ENCODE results near the gene CAMKK1.
"Not testable (repeated sequence)": the region's sequence is repeated elsewhere in the genome, so short reads cannot be mapped to it uniquely, and the experiment has no call there.

The CAMKK1 gene

GRCh38 chr17:3879186-3879585 is 13.7 kb downstream of the CAMKK1 start:
- no peak for DNase-seq (ENCODE audit: low read depth)

DNA sequence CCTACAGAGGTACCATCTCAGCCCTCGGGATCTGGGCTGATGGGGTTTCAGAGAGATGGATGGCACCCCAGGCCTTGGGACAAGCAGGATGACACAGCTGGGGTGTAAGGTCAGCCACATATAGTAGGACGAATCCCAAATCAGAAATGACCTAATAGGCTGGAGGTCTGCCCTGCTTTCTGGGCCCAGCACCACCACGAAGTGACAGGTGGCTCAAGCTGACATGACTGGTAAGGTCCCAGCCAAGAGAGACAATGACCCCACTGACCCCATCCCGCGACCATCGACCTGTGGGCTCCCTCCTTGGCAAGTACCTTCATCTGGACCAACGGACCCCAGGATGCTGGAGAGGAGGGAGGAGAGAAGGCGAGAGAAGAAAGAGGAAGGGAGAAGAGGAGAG is 15.6 kb downstream of the CAMKK1 start:
- no peak for DNase-seq (ENCODE audit: low read depth)

DNA sequence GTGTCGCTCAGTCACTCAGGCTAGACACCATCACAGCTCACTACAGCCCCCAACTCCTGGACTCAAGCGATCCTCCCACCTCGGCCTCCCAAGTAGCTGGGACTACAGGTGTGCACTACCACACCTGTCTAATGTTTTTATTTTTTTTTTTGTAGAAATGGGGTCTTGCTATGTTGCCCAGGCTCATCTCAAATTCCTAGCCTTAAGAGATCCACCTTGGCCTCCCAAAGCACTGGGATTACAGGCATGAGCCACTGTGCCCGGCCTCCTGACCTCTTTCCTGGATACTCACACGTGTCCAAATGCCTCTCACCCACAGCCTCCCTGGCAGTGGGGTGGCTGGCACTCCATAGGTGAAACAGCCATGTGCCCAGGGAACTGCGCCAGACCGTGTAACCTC is 17.5 kb downstream of the CAMKK1 start:
- no peak for DNase-seq (ENCODE audit: low read depth)

- no peak for DNase-seq (ENCODE audit: low read depth)
These were observed 19.0 kb downstream of the CAMKK1 start for GRCh38 chr17:3873862-3874261.

GRCh38 chr17:3870871-3871306 is 22.0 kb downstream of the CAMKK1 start:
- DNase-seq (ENCODE audit: low read depth), result no peak

DNA sequence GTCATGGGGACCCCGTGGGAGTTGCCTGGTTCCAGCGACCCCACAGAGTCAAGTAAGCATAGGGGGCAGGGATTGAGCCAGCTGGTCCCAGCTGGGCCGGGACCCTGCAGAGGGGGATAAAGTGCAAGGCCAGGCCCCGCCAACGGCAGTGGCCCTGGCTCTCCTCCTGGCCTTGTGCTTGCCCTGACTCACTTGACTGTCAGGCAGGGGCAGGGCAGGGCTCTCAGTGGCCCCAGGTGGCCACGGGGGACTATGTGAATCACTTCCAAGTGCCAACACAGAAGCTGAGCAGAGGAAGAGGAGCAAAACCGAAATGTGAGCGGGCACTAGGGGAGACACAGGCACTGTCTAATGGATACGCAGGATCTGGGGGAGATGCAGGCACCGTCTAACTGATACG is 25.2 kb downstream of the CAMKK1 start:
- DNase-seq (ENCODE audit: low read depth), result no peak

DNA sequence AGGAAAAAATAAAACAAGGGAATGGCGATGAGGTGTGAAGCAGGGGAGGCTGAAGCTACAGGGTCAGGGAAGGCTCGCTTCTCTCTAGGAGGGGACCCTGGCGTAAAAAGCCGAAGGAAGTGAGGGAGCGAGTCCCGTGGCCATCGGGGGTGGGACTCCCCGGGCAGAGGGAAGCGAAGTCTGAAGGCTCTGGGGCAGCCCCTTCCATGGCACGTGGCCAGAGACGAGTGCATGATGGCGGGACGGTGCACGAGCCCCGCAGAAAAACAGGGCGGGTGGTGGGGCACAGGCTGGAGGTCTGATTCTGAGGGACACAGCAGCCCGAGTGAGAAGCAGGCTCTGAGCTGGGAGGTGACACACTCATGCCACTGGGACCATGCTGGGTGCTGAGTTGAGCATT is 25.7 kb downstream of the CAMKK1 start:
- DNase-seq (ENCODE audit: low read depth), result no peak

DNA sequence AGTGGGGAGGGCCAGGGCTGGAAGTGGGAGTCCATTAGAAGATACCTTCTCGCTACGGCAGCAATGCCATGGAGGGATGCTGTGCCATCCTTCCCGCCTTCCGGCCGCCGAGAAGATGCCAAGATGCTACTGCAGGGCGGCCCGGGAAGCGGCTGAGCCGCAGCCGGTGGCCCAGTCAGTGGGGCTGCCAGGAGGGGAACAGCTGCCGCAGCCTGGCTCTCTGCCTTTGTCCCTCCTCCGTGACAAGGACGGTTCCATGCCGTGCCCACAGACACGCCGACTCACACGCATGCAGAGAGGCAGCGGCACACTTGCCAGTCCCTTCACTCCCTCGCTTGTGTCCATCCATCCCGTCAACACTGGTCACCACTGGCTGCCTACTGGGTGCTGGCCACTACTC is 26.6 kb downstream of the CAMKK1 start:
- no peak for DNase-seq (ENCODE audit: low read depth)

GRCh38 chr17:3865176-3865575 is 27.7 kb downstream of the CAMKK1 start:
- no peak for DNase-seq (ENCODE audit: low read depth)

GRCh38 chr17:3864534-3864933 is 28.3 kb downstream of the CAMKK1 start:
- no peak for DNase-seq (ENCODE audit: low read depth)

- no peak for DNase-seq (ENCODE audit: low read depth)
These were observed 30.8 kb downstream of the CAMKK1 start for GRCh38 chr17:3861761-3862681.

- no peak for DNase-seq (ENCODE audit: low read depth)
These were observed 31.7 kb downstream of the CAMKK1 start for GRCh38 chr17:3860939-3861700.

- DNase-seq (ENCODE audit: low read depth), result no peak
These were observed 32.9 kb downstream of the CAMKK1 start for GRCh38 chr17:3859940-3860339.

DNA sequence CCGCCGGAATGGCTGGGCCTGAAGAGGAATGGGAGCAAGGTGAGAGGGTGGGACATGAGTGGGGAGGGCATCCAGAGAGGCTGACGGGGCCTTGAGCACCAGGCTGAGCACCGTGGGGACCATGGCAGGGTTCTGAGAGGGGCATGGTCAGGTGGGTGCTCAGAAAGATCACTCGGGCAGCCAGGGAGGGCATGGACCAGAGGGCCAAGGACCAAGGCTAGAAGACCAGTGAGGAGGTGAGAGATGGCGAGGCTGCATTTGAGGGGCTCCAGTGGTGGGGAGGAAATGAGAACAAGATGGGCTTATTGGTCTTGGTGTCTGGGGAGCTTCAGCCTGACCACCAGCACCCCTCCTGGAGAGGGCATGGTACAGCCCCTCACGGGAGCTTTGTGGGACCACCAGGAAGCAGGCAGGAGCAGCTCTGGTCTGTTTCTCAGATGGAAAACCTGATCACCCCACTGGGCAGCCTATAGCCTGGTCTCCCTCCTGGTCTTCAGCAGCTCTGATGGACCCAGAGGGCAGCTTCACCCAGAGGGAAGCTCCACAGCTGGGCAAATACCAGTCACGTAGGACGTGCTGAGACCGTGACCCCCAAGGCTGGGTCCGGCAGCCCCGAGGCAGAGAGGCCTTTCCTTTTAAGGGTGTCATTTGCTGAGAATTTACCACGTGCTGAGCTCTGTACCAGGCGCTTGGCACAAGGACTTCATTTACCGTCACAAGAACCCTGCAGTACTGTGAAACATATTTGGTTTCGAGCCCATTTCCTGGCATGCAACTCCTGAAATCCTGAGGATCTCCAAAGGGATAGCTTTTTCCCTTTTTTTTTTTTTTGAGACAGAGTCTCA is 35.4 kb downstream of the CAMKK1 start:
- DNase-seq (ENCODE audit: low read depth), result no peak

GRCh38 chr17:3854204-3854603 is 38.6 kb downstream of the CAMKK1 start:
- not testable (repeated sequence) for DNase-seq (ENCODE audit: low read depth)

DNA sequence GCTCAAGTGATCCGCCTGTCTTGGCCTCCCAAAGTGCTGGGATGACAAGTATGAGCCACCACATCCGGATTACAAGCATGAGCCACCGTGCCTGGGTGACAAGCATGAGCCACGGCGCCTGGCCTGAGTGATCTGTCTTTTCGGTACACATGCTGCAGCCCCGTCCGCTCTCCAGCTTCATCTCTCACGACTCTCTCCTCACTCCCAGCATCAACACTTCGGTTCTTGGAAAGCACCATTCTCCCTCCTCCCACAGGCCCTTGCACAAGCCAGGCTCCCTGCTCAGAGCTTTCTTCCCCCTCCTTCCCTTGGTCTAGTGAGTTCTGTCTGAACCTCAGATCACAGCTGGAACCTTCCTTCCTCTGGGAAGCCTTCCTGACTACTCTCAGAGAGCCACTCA is 40.3 kb downstream of the CAMKK1 start:
- DNase-seq (ENCODE audit: low read depth), result no peak

DNA sequence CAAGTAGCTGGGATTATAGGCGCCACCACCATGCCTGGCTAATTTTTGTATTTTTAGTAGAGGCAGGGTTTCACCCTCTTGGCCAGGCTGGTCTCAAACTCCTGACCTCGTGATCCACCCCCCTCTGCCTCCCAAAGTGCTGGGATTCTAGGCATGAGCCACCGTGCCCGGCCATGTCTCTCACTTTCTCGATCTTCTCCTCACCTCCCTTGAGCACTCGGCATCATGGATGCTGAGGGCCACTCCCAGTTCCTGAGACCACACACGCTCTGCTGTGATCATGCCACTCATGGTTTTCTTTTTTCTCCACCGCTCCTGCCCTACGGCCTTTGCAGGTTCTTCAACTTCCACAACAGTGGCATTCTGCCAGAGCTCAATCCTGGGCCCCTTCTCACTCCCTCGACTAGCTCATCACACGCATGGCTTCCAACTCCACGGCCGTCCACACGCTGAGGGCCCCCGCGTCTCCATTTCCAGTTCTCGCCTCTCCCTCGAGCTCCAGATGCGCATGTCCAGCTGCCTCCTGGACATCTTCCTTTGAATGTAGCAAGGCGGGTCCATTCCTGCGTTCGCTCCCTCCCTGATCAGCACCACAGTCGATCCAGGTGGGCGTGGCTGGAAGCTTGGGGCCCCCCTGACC is 41.3 kb downstream of the CAMKK1 start:
- no peak for DNase-seq (ENCODE audit: low read depth)

- no peak for DNase-seq (ENCODE audit: low read depth)
These were observed 44.5 kb downstream of the CAMKK1 start for GRCh38 chr17:3848229-3848835.

- DNase-seq (ENCODE audit: low read depth), result no peak
These were observed 45.6 kb downstream of the CAMKK1 start for GRCh38 chr17:3847165-3847670.

DNA sequence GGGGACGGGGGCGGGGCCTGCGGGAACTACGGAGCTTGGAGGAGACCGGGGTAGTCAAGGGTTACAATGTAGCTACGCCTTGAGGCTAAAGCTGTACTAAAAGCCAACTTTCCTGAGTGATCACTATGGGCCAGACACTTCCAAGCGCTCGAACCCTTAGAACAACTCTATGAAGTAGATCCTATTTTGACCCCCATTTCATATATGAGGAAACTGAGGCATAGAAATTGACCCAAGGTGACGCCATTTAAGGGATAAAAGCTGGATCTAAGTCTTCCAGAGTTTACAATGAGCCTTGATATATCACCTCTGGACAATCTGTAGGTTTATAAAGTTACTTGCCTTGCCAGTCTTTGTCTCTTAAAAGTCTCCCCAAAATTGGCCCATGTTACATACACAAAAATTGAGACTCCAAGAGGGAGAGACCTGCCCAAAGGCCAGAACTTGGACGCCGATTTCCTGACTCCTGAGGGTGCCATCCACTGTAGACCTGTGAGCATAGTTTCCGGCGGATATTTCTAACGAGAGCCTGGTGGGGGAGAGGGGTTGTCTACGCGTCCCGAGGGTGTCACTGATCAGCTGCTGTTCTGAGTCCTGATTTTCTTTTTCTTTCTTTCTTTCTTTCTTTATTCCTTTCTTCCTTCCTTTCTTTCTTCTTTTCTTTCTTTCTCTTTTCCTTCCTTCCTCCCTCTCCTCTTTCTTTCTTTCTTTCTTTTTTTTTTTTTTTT is 46.3 kb downstream of the CAMKK1 start:
- no peak for DNase-seq (ENCODE audit: low read depth)

Measured in activated T-helper 1 cell treated with Interleukin-2 at 50 U/mL for 16 hours (primary cell).